GM12878 (cell line): ENCODE measurements around the gene CD248. TPM values are rescaled to one million over a fixed set of nuclear protein-coding genes. Genes with fewer than 3 reads are reported as not detected.

Source experiments
- CTCF ChIP-seq, 3 experiments: IDR thresholded peaks in 2 of 3; conservative IDR thresholded peaks in 1 of 3; 2 replicates each; pipeline ENCODE4 v1.5.1; 2011; ENCODE audit warnings: low read depth in 3 of 3, low read length in 3 of 3, mild to moderate bottlenecking in 3 of 3, control low read depth in 2 of 3, moderate library complexity in 2 of 3, inconsistent platforms in 1 of 3, mixed read lengths in 1 of 3; ENCODE audit not compliant: control insufficient read depth in 2 of 3, insufficient read depth in 1 of 3; ENCODE audit errors: extremely low read depth in 1 of 3
- DPF2 ChIP-seq: fragments of 450-650 bp; IDR thresholded peaks from 2 replicates; pipeline ENCODE4 v1.6.1; 2017; ENCODE audit warnings: mild to moderate bottlenecking
- EED ChIP-seq: sonication (generic); IDR thresholded peaks from 2 replicates; pipeline ENCODE4 v1.6.1; 2016; ENCODE audit warnings: antibody characterized with exemption, low read depth
- FOXM1 ChIP-seq: IDR thresholded peaks from 2 replicates; pipeline ENCODE4 v1.6.1; 2012; ENCODE audit warnings: low read depth, mild to moderate bottlenecking, inconsistent platforms, low read length, moderate library complexity
- JUND ChIP-seq: IDR thresholded peaks from 2 replicates; pipeline ENCODE4 v1.6.1; 2012; ENCODE audit warnings: low read depth, mild to moderate bottlenecking, low read length, improper control_type of control experiment, moderate library complexity
- KDM1A ChIP-seq: fragments of 200-600 bp; sonication (generic); IDR thresholded peaks from 2 replicates; pipeline ENCODE4 v1.6.1; 2016; ENCODE audit warnings: borderline replicate concordance
- MEF2A ChIP-seq: IDR thresholded peaks from 2 replicates; pipeline ENCODE4 v1.6.1; 2011; ENCODE audit warnings: low read depth, mild to moderate bottlenecking, low read length, moderate library complexity; ENCODE audit not compliant: insufficient read depth
- NFYA ChIP-seq: IDR thresholded peaks from 2 replicates; pipeline ENCODE4 v1.6.1; 2011; ENCODE audit warnings: low read depth, mild to moderate bottlenecking, low read length, improper control_type of control experiment, borderline replicate concordance
- NR2C2 ChIP-seq: IDR thresholded peaks from 2 replicates; pipeline ENCODE4 v1.6.1; 2011; ENCODE audit warnings: borderline replicate concordance, low read depth; ENCODE audit not compliant: control insufficient read depth, insufficient read length
- RFX5 ChIP-seq: IDR thresholded peaks from 2 replicates; pipeline ENCODE4 v1.6.1; 2011; ENCODE audit warnings: low read depth, low read length, improper control_type of control experiment
- SKIL ChIP-seq: fragments of 450-650 bp; IDR thresholded peaks from 2 replicates; pipeline ENCODE4 v1.6.1; 2017; ENCODE audit warnings: mild to moderate bottlenecking, low read depth, inconsistent platforms; ENCODE audit not compliant: poor library complexity, severe bottlenecking
- SMC3 ChIP-seq: IDR thresholded peaks from 2 replicates; pipeline ENCODE4 v1.6.1; 2011; ENCODE audit warnings: low read length, improper control_type of control experiment, borderline replicate concordance
- STAT1 ChIP-seq: fragments of 450-650 bp; conservative IDR thresholded peaks from 2 replicates; pipeline ENCODE4 v1.6.1; 2014; ENCODE audit warnings: antibody characterized with exemption, mild to moderate bottlenecking
- YBX1 ChIP-seq: fragments of 450-650 bp; IDR thresholded peaks from 2 replicates; pipeline ENCODE4 v1.6.1; 2016; ENCODE audit warnings: antibody characterized with exemption
- ZBTB33 ChIP-seq: fragments of 450-650 bp; IDR thresholded peaks from 2 replicates; pipeline ENCODE4 v1.6.1; 2017; ENCODE audit warnings: mild to moderate bottlenecking
- ZNF217 ChIP-seq: fragments of 450-650 bp; IDR thresholded peaks from 2 replicates; pipeline ENCODE4 v1.6.1; 2017; ENCODE audit warnings: antibody characterized with exemption, mild to moderate bottlenecking
- ZNF274 ChIP-seq: IDR thresholded peaks from one replicate; pipeline ENCODE4 v1.8.0; 2011; ENCODE audit not compliant: insufficient read length, insufficient read depth
- ZNF687 ChIP-seq: fragments of 450-650 bp; IDR thresholded peaks from 2 replicates; pipeline ENCODE4 v1.6.1; 2017; ENCODE audit warnings: mild to moderate bottlenecking, moderate library complexity
- polyA plus RNA-seq, 11 experiments: library from polyadenylated mRNA; depleted of rRNA in 4 of 11; unstranded in 6 of 11; stranded (reverse) in 5 of 11; fragments of >200 nt; fragmentation: Nextera tagmentation in 4 of 11; fragmentation: Illumina TruSeq in 1 of 11; extraction: Ambion mirVana in 4 of 11; extraction: Trizol in 1 of 11; gene quantifications; 1 replicate in 1 of 11; 2 replicates in 10 of 11; pipeline versions ENCODE4 v1.2.1 to v1.2.3, GENCODE V29; 2011 to 2016; ENCODE audit warnings: inconsistent platforms in 2 of 11, missing spikeins in 2 of 11, low read depth in 1 of 11
- total RNA-seq, 4 experiments: library from RNA; depleted of rRNA in 3 of 4; stranded (reverse); fragments of >200 nt in 3 of 4; fragmentation: Illumina TruSeq in 1 of 4; extraction: Trizol in 1 of 4; gene quantifications; 2 replicates each; pipeline versions ENCODE4 v1.2.1 to v1.2.3, GENCODE V29; 2013 to 2021

The CD248 gene
- total and polyA plus RNA-seq, 10 of the 15 experiments (the other 5 are each of a cell fraction or from before 2014, with no cell fraction given): 0.10 to 0.21 (median 0.20) TPM; not detected in 7

GRCh38 chr11:66288671-66289547 lies 27.9 kb downstream of the CD248 start, which contains the start of gene YIF1A (continued):
- TF ChIP-seq ZBTB33: no peak
- TF ChIP-seq DPF2: peak; percentile 89
- TF ChIP-seq ZNF217: no peak
- TF ChIP-seq SMC3: no peak
- TF ChIP-seq KDM1A: no peak
- TF ChIP-seq ZNF687: peak; percentile 33; the same call in 1 of the 2 replicates
- TF ChIP-seq EED: no peak; the same call in 1 of the 2 replicates
- no peak for TF ChIP-seq YBX1
- TF ChIP-seq FOXM1: no peak
- no peak for TF ChIP-seq ZNF274
- peak in 1 of 3 experiments; percentile 16; a peak in 2 of 6 replicates for TF ChIP-seq CTCF (IDR thresholded peaks at IDR 0.05 in 2 of 3, conservative IDR thresholded peaks at IDR 0.05 in 1 of 3; ENCODE audit: control insufficient read depth in 2 of 3, extremely low read depth in 1 of 3, insufficient read depth in 1 of 3, low read depth in 3 of 3, low read length in 3 of 3)
- no peak; the same call in 1 of the 2 replicates for TF ChIP-seq STAT1
- TF ChIP-seq SKIL: no peak
- no peak for TF ChIP-seq NR2C2
- TF ChIP-seq RFX5: peak; percentile 71; the same call in 1 of the 2 replicates
- 0 out of 2 replicates have a peak, but pooled peaks have one; percentile 42 for TF ChIP-seq JUND
- TF ChIP-seq MEF2A: no peak
- TF ChIP-seq NFYA: peak; percentile 57
